K562 treated with DMSO at 1 percent for 24 hours (cell line): ENCODE data around the gene DNAJC15. TPM values are rescaled to one million over a fixed set of nuclear protein-coding genes. Genes with fewer than 3 reads are reported as not detected.

Experiments used
- total RNA-seq: library from RNA; unstranded; fragments of 300-600 nt; gene quantifications from 2 replicates; pipeline ENCODE4 v1.2.3, GENCODE V29; 2022; ENCODE audit warnings: low read depth; ENCODE audit not compliant: insufficient read depth

DNAJC15 gene
- total RNA-seq: 0.37 and 0.88 TPM in 2 replicates

GRCh38 chr13:43023289-43023963 lies at the start of gene DNAJC15:
TSS of gene DNAJC15 (plus strand) at chr13:43023586. CDS start at chr13:43023627, 41 bp downstream.

GRCh38 chr13:42991898-42992763 lies 31.3 kb upstream of the DNAJC15 start, which contains the start of gene EPSTI1:
TSS of gene EPSTI1 (minus strand) at chr13:42992241. CDS start at chr13:42992165, 76 bp downstream.

Other genes starting within 250 kb of the DNAJC15 start
- gene FAM216B, start 242.0 kb upstream of the DNAJC15 start, total RNA-seq: not detected in 2 replicates
- gene EPSTI1, start 31.3 kb upstream of the DNAJC15 start, total RNA-seq: 0.10 TPM in 1 of 2 replicates, not detected in the other